Activated CD4-positive, alpha-beta T cell treated with anti-CD3 and anti-CD28 coated beads, Interleukin-2, amount 50 U/mL, for 1 hour (primary cell): Measurements from ENCODE around the gene C1GALT1.
A peak's percentile ranks its signal among the peaks of the same experiment; 100 is the strongest.
"Not testable (repeated sequence)": the region's sequence is repeated elsewhere in the genome, so short reads cannot be mapped to it uniquely, and the experiment has no call there.

Source experiments
- DNase-seq: peaks from one replicate; pipeline ENCODE4 v3.0.0-alpha.2; 2020

Gene C1GALT1

DNA sequence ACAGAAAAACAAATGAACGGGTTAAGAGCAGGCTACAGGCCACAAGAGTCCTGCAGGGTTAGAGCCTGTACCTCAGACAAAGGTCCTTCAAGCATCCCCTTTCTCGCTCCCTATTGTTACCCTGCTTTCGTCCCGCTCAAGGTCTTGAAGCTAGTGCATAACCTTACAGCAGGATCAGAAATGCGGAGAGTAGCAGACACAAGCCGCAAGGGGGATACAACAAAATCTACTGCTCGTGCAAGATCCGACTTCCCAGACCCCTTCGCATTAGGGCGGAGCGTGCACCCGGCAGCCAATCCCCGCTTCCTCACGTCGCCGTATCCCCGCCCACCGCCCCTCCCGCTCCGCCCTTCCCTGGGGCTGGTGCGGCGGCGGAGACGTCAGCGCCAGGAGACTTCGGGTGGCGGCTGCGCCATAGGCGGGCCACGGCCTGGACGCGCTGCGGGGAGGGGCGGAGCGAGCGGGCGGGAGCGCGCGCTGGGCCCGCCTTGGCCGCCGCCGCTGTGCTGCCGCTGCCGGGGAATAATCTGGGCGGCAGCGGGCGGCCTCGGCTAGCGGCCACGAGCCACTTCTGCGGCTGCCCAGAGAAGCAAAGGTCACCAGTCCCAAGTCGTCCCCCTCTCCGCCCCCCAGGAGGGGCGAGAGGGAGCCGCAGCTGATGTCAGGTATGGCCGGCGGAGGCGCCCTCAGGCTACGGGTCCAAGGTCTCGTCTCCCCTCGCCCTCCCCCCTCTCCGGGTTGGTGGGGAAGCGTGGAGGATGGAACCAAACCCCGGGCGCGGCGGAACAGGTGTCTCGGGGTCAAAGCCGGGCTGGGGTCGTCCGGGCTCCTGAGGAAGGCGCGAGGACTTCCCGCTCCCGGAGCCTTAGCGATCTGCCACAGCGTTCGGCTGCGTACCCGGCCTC, at the start of gene C1GALT1:
Gene C1GALT1 (plus strand): TSS at position 389 of the 905 bp plus-strand sequence. CDS start 51,776 bp downstream, outside the sequence.
- peak; percentile 98 for DNase-seq

GRCh38 chr7:7134046-7134445, 48.3 kb upstream of the C1GALT1 start:
- DNase-seq = no peak

- no peak for DNase-seq
Observed at GRCh38 chr7:7135074-7135473, 47.3 kb upstream of the C1GALT1 start.

- DNase-seq = not testable (repeated sequence)
Observed at GRCh38 chr7:7135924-7136323, 46.4 kb upstream of the C1GALT1 start.

GRCh38 chr7:7136466-7137381, 45.6 kb upstream of the C1GALT1 start:
- no peak for DNase-seq

GRCh38 chr7:7138897-7139296, 43.4 kb upstream of the C1GALT1 start:
- no peak for DNase-seq

DNA sequence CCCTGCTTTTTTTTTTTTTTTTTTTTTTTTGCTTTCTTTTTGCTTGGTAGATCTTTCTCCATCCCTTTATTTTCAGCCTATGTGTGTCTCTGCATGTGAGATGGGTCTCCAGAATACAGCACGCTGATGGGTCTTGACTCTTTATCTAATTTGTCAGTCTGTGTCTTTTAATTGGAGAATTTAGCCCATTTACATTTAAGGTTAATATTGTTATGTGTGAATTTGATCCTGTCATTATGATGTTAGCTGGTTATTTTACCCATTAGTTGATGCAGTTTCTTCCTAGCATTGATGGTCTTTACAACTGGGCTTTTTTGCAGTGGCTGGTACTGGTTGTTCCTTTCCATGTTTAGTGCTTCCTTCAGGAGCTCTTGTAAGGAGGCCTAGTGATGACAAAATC, 38.9 kb upstream of the C1GALT1 start:
- not testable (repeated sequence) for DNase-seq

GRCh38 chr7:7145151-7145550, 37.2 kb upstream of the C1GALT1 start:
- not testable (repeated sequence) for DNase-seq

- no peak for DNase-seq
Observed at GRCh38 chr7:7146837-7147236, 35.5 kb upstream of the C1GALT1 start.

- DNase-seq = no peak
Observed at GRCh38 chr7:7148798-7149481, 33.4 kb upstream of the C1GALT1 start.

GRCh38 chr7:7151285-7151684, 31.1 kb upstream of the C1GALT1 start:
- no peak for DNase-seq

GRCh38 chr7:7151865-7152264, 30.5 kb upstream of the C1GALT1 start:
- no peak for DNase-seq

DNA sequence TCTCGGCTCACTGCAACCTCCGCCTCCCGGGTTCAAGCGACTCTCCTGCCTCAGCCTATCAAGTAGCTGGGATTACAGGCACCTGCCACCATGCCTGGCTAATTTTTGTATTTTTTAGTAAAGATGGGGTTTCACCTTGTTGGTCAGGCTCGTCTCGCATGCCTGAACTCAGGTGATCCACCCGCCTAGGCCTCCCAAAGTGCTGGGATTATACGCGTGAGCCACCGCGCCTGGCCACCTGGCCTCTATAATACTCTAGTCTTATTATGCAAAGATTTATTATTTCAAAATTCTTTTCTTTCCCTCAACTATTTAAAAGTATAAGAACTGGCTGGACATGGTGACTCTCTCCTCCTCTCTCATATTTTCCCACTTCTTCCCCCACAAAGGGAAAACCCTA, 30.0 kb upstream of the C1GALT1 start:
- no peak for DNase-seq

DNA sequence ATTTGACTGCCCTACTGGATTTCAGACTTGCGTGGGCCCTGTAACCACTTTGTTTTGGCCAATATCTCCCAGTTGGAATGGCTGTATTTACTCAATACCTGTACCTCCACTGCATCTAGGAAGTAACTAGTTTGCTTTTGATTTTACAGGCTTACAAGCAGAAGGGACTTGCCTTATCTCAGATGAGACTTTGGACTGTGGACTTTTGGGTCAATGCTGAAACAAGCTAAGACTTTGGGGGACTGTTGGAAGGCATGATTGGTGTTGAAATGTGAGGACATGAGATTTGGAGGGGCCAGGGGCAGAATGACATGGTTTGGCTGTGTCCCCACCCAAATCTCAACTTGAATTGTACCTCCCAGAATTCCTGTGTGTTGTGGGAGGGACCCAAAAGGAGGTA, 28.0 kb upstream of the C1GALT1 start:
- DNase-seq = not testable (repeated sequence)

DNA sequence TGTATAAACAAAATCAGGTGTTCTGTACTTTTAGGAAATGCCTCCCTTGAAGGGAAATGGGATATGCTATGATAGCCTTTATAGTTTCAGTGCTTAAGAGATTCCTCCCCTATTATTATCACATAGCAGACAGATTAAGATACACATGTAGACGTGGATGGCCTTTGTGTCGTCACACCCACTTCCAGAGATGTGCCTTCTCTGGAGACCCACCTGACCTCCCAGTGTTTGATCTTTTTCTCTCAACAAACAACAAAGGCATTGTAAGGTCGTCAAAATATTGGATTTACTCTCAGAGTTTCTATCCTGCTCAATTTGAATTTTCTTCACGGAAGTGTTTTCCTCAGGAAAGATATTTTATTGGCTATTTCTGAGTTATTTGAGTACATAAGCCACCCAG, 25.7 kb upstream of the C1GALT1 start:
- DNase-seq = no peak

- DNase-seq = peak; percentile 45
Observed at GRCh38 chr7:7157177-7157886, 25.0 kb upstream of the C1GALT1 start.

DNA sequence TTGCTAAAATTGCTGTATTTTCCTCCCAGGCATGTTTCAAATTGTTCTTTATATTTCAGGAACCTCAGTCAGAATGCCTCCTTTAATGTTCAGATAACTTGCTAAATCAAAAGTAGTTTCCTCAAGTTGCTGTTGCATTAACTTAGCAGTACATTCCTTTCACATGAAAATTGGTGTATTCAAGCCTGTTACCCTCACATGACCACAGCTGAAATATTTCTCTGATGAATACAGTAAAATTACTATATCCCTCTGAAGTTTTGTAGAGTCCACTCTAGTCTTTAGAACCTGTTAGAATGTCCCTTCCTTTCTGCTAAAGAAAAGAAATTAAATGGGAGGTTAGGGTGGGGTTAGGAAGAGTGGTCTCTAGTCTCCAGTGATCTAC, 24.5 kb upstream of the C1GALT1 start:
- DNase-seq = no peak

DNA sequence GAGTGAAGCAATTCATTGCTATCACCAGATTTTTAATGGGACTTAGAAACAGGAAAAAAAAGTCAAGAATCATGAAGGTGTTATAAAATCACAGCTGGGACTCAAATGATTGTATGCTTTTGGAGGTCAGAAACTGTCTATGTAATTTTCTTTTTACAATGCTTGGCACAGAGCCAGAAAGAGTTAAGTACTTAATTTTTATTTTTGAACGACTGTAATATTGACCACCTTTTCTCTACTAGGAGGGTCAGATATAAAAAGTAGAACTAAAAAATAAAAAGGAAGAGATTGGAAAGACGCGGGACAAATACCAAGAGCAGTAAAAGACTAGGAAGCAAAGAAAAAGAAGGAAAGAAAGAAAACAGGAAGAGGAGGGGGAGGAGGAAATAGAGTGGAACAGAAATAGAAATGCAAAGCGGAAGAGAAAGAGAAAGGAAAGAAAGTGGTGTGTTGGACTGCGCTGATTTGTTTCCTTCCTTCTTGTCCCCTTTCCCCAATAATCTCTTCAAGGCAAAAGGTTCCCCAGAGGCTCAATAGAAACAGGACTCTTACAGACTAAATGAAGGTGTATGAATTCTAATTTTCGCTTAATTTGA, 23.2 kb upstream of the C1GALT1 start:
- DNase-seq = no peak

DNA sequence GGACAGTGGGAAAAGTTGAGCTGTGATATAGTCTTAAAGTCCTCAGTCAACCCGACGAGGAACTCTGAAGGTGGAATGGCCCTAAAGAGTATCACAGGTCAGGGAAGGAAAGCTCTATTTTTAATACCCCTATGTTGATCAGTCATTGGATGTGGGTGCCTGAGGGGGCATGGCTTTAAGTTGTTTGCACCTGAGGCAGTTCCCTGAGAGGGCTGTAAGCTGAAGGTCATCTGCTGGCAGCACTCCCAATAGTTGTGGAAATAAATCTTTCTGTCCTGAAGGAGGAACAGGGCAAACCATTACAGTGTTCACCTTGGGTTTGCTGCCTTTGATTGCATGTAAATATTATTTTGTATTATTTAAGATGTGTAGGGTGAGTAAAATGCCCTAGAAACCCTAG, 17.8 kb upstream of the C1GALT1 start:
- no peak for DNase-seq

DNA sequence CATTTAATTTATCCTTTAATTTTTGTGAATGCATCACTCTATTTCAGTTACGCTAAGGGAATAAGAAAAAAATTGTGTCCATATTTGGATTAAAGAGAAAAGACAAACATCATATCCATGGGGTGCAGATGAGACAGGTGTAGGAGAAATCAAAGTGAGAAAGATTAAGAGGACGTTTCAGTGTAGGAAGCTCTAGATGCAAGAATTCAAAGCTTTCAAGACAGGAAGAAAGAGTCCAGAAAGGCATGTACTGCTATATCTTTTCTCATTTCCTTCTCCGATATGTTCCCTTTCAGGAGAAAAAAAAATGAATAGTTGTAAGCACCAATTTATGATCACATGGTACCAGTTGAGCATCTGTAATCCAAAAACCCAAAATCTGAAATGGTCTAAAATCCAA, 17.0 kb upstream of the C1GALT1 start:
- no peak for DNase-seq

GRCh38 chr7:7166318-7166717, 16.0 kb upstream of the C1GALT1 start:
- DNase-seq = no peak

- DNase-seq = no peak
Observed at GRCh38 chr7:7169296-7169695, 13.0 kb upstream of the C1GALT1 start.
